HEK293 (cell line): ENCODE data around the gene STEAP1B.

Experiments used
- CTCF ChIA-PET: fragments of 350-600 bp; formaldehyde crosslinking; extraction: SDS; loops from one replicate; lab custom pipeline; 2021; ENCODE audit warnings: antibody characterized with exemption; lab: Yijun Ruan, JAX
- POLR2A ChIA-PET: fragments of 300-600 bp; formaldehyde crosslinking; extraction: SDS; loops from one replicate; lab custom pipeline; 2020; ENCODE audit warnings: antibody characterized with exemption, inconsistent platforms; lab: Yijun Ruan, JAX
- H3K27ac ChIP-seq: fragments of 200-500 bp; sonication (Bioruptor generic); 2 replicates; pipeline ENCODE4 v1.5.1; 2014; ENCODE audit warnings: low read depth, low read length, control low read depth, inconsistent platforms; ENCODE audit errors: extremely low read depth
- H3K36me3 ChIP-seq, 2 experiments: fragments of 200-500 bp in 1 of 2; sonication (Bioruptor generic) in 1 of 2; 1 replicate in 1 of 2; 2 replicates in 1 of 2; pipeline ENCODE4 v1.5.1; 2014 to 2017; ENCODE audit warnings: inconsistent platforms in 2 of 2, low read length in 2 of 2; ENCODE audit not compliant: control insufficient read depth in 2 of 2, insufficient read depth in 1 of 2
- H3K4me1 ChIP-seq: fragments of 200-500 bp; sonication (Bioruptor generic); 2 replicates; pipeline ENCODE4 v1.5.1; 2014; ENCODE audit warnings: mild to moderate bottlenecking, low read length, inconsistent platforms; ENCODE audit not compliant: control insufficient read depth, insufficient read depth
- H3K4me3 ChIP-seq: 2 replicates; pipeline ENCODE4 v1.5.1; 2011; ENCODE audit warnings: low read depth, mild to moderate bottlenecking, control low read depth, low read length, moderate library complexity
- H3K9me3 ChIP-seq: fragments of 200-500 bp; sonication (Bioruptor generic); 2 replicates; pipeline ENCODE4 v1.5.1; 2014; ENCODE audit warnings: low read depth, low read length, inconsistent platforms; ENCODE audit not compliant: control insufficient read depth, insufficient read depth
- BCL11A ChIP-seq: fragments of 450-650 bp; formaldehyde crosslinking; IDR thresholded peaks from 2 replicates; pipeline ENCODE4 v1.5.1; 2016; ENCODE audit warnings: low read depth, missing biosample characterization, missing genetic modification characterization
- PRDM1 ChIP-seq: fragments of 450-650 bp; formaldehyde crosslinking; IDR thresholded peaks from 2 replicates; pipeline ENCODE4; 2016; ENCODE audit warnings: missing biosample characterization, missing genetic modification characterization
- ZBTB21 ChIP-seq: fragments of 450-650 bp; formaldehyde crosslinking; IDR thresholded peaks from 2 replicates; pipeline ENCODE4 v1.5.1; 2017; ENCODE audit warnings: missing biosample characterization, missing genetic modification characterization
- ZBTB48 ChIP-seq: fragments of 450-650 bp; formaldehyde crosslinking; IDR thresholded peaks from 2 replicates; pipeline ENCODE4 v1.5.1; 2016; ENCODE audit warnings: missing biosample characterization, missing genetic modification characterization
- ZFP41 ChIP-seq: fragments of 450-650 bp; formaldehyde crosslinking; IDR thresholded peaks from 2 replicates; pipeline ENCODE4 v1.5.1; 2016; ENCODE audit warnings: missing biosample characterization, missing genetic modification characterization, borderline replicate concordance
- ZNF169 ChIP-seq: fragments of 450-650 bp; formaldehyde crosslinking; IDR thresholded peaks from 2 replicates; pipeline ENCODE4 v1.5.1; 2016; ENCODE audit warnings: missing biosample characterization, missing genetic modification characterization
- ZNF174 ChIP-seq: fragments of 450-650 bp; formaldehyde crosslinking; IDR thresholded peaks from 2 replicates; pipeline ENCODE4 v1.5.0; 2017; ENCODE audit warnings: missing biosample characterization, mild to moderate bottlenecking, missing genetic modification characterization
- ZNF248 ChIP-seq: fragments of 450-650 bp; formaldehyde crosslinking; IDR thresholded peaks from 2 replicates; pipeline ENCODE4 v1.5.1; 2017; ENCODE audit warnings: missing biosample characterization, missing genetic modification characterization
- ZNF341 ChIP-seq: fragments of 450-650 bp; formaldehyde crosslinking; IDR thresholded peaks from 2 replicates; pipeline ENCODE4; 2016; ENCODE audit warnings: low read depth, missing biosample characterization, missing genetic modification characterization
- ZNF416 ChIP-seq: fragments of 450-650 bp; formaldehyde crosslinking; IDR thresholded peaks from 2 replicates; pipeline ENCODE4 v1.5.1; 2016; ENCODE audit warnings: missing biosample characterization, missing genetic modification characterization
- ZNF514 ChIP-seq: fragments of 450-650 bp; formaldehyde crosslinking; IDR thresholded peaks from 2 replicates; pipeline ENCODE4 v1.5.1; 2016; ENCODE audit warnings: missing biosample characterization, missing genetic modification characterization
- ZNF518A ChIP-seq: fragments of 450-650 bp; formaldehyde crosslinking; conservative IDR thresholded peaks from 2 replicates; pipeline ENCODE4 v1.5.1; 2016; ENCODE audit warnings: low read depth, missing biosample characterization, missing genetic modification characterization
- ZNF658 ChIP-seq: fragments of 450-650 bp; formaldehyde crosslinking; IDR thresholded peaks from 2 replicates; pipeline ENCODE4; 2016; ENCODE audit warnings: missing biosample characterization, missing genetic modification characterization
- ZNF660 ChIP-seq: fragments of 450-650 bp; IDR thresholded peaks from 2 replicates; pipeline ENCODE4 v1.5.1; 2018; ENCODE audit warnings: missing biosample characterization, mild to moderate bottlenecking, missing genetic modification characterization
- ZNF670 ChIP-seq: fragments of 450-650 bp; formaldehyde crosslinking; IDR thresholded peaks from 2 replicates; pipeline ENCODE4 v1.5.1; 2016; ENCODE audit warnings: missing biosample characterization, missing genetic modification characterization, low read depth
- ZNF747 ChIP-seq: fragments of 450-650 bp; formaldehyde crosslinking; IDR thresholded peaks from 2 replicates; pipeline ENCODE4 v1.5.1; 2016; ENCODE audit warnings: missing biosample characterization, missing genetic modification characterization
- ZSCAN5A ChIP-seq: fragments of 450-650 bp; formaldehyde crosslinking; IDR thresholded peaks from 2 replicates; pipeline ENCODE4 v1.5.1; 2016; ENCODE audit warnings: missing biosample characterization, missing genetic modification characterization
- TF ChIP-seq, protein P1 (sequence below): fragments of 450-650 bp; formaldehyde crosslinking; IDR thresholded peaks from 2 replicates; pipeline ENCODE4 v1.5.1; 2016; ENCODE audit warnings: missing biosample characterization, missing genetic modification characterization, borderline replicate concordance
- TF ChIP-seq, protein P2 (sequence below): fragments of 450-650 bp; IDR thresholded peaks from 2 replicates; pipeline ENCODE4 v1.5.1; 2018; ENCODE audit warnings: missing biosample characterization, mild to moderate bottlenecking, missing genetic modification characterization

The STEAP1B gene

DNA sequence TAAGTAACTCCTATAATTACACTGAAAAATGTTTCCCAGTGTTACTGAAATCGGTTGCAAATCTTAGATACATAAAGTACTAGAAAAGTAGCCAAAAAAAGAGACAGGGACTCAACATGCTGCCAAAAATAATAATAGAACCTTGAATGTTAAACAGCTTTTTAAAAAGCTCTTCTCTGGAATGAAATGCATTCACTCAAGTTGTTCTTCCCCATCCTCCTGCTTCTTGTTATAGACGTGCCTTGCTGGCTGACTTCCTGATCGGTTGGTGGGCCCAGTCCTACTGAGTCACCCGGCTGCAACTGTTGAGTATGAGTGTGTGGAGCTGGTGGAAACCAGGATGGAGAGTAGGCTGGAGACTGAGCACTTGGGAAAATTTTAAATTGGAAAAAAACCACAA lies 112.4 kb downstream of the STEAP1B start:
- ChIA-PET POLR2A (no interaction called here), CTCF (no interaction called here)
- no peak overlapping the region for H3K27ac ChIP-seq
- TF ChIP-seq BCL11A (tag by site-specific recombination) (no peak), ZNF514 (no peak), ZNF518A (tag by site-specific recombination) (no peak), PRDM1 (no peak), ZNF248 (tag by site-specific recombination) (no peak), ZFP41 (tag by site-specific recombination) (no peak), ZNF341 (tag by site-specific recombination) (no peak), ZNF660 (no peak), ZNF169 (no peak), ZNF174 (tag by site-specific recombination) (no peak), ZBTB21 (tag by site-specific recombination) (no peak), ZNF747 (tag by site-specific recombination) (no peak), ZNF670 (tag by site-specific recombination) (no peak), ZSCAN5A (tag by site-specific recombination) (no peak), ZBTB48 (no peak), ZNF658 (tag by site-specific recombination) (no peak), ZNF416 (tag by site-specific recombination) (no peak)
- TF ChIP-seq, protein P1, sequence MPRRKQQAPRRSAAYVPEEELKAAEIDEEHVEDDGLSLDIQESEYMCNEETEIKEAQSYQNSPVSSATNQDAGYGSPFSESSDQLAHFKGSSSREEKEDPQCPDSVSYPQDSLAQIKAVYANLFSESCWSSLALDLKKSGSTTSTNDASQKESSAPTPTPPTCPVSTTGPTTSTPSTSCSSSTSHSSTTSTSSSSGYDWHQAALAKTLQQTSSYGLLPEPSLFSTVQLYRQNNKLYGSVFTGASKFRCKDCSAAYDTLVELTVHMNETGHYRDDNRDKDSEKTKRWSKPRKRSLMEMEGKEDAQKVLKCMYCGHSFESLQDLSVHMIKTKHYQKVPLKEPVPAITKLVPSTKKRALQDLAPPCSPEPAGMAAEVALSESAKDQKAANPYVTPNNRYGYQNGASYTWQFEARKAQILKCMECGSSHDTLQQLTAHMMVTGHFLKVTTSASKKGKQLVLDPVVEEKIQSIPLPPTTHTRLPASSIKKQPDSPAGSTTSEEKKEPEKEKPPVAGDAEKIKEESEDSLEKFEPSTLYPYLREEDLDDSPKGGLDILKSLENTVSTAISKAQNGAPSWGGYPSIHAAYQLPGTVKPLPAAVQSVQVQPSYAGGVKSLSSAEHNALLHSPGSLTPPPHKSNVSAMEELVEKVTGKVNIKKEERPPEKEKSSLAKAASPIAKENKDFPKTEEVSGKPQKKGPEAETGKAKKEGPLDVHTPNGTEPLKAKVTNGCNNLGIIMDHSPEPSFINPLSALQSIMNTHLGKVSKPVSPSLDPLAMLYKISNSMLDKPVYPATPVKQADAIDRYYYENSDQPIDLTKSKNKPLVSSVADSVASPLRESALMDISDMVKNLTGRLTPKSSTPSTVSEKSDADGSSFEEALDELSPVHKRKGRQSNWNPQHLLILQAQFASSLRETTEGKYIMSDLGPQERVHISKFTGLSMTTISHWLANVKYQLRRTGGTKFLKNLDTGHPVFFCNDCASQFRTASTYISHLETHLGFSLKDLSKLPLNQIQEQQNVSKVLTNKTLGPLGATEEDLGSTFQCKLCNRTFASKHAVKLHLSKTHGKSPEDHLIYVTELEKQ (tag by site-specific recombination) = no peak
- TF ChIP-seq, protein P2, sequence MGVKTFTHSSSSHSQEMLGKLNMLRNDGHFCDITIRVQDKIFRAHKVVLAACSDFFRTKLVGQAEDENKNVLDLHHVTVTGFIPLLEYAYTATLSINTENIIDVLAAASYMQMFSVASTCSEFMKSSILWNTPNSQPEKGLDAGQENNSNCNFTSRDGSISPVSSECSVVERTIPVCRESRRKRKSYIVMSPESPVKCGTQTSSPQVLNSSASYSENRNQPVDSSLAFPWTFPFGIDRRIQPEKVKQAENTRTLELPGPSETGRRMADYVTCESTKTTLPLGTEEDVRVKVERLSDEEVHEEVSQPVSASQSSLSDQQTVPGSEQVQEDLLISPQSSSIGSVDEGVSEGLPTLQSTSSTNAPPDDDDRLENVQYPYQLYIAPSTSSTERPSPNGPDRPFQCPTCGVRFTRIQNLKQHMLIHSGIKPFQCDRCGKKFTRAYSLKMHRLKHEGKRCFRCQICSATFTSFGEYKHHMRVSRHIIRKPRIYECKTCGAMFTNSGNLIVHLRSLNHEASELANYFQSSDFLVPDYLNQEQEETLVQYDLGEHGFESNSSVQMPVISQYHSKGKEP (tag by site-specific recombination) = no peak
- H3K4me3 ChIP-seq = no peak overlapping the region
- H3K36me3 ChIP-seq = no peaks in the 10 kb centered on the region
- no peaks in the 10 kb centered on the region for H3K9me3 ChIP-seq
- no peaks in the 10 kb centered on the region for H3K4me1 ChIP-seq
